Smooth muscle cell (in vitro differentiated cells): ENCODE data around the gene KAZN. TPM values are rescaled to one million over a fixed set of nuclear protein-coding genes. Genes with fewer than 3 reads are reported as not detected.

ENCODE experiments used
- DNase-seq: peaks from one replicate; lab custom pipeline; 2025; ENCODE audit not compliant: unreplicated experiment; lab: John Stamatoyannopoulos, UW
- H2AFZ ChIP-seq: fragments of 200-600 bp; sonication (generic); 2 replicates; pipeline ENCODE4 v1.6.0; 2016; ENCODE audit warnings: antibody characterized with exemption, low read depth, mild to moderate bottlenecking
- H3F3A ChIP-seq: fragments of 200-600 bp; sonication (generic); 2 replicates; pipeline ENCODE4 v1.6.0; 2017; ENCODE audit warnings: antibody characterized with exemption, low read depth
- H3K27ac ChIP-seq: fragments of 200-600 bp; sonication (generic); 2 replicates; pipeline ENCODE4 v1.5.1; 2016; ENCODE audit warnings: low read depth, mild to moderate bottlenecking
- H3K27me3 ChIP-seq: fragments of 200-600 bp; sonication (generic); 2 replicates; pipeline ENCODE4 v1.6.1; 2016; ENCODE audit warnings: low read depth, mild to moderate bottlenecking
- H3K36me3 ChIP-seq: fragments of 200-600 bp; sonication (generic); 2 replicates; pipeline ENCODE4 v1.5.1; 2016; ENCODE audit warnings: low read depth
- H3K4me1 ChIP-seq: fragments of 200-600 bp; sonication (generic); 2 replicates; pipeline ENCODE4 v1.5.1; 2016; ENCODE audit warnings: low read depth
- H3K4me2 ChIP-seq: fragments of 200-600 bp; sonication (generic); 2 replicates; pipeline ENCODE4 v1.6.0; 2016; ENCODE audit warnings: mild to moderate bottlenecking
- H3K4me3 ChIP-seq: fragments of 200-600 bp; sonication (generic); 2 replicates; pipeline ENCODE4 v1.5.1; 2016; ENCODE audit warnings: mild to moderate bottlenecking
- H3K79me2 ChIP-seq: fragments of 200-600 bp; sonication (generic); 2 replicates; pipeline ENCODE4 v1.6.0; 2016; ENCODE audit warnings: low read depth, mild to moderate bottlenecking
- H3K9ac ChIP-seq: fragments of 200-600 bp; sonication (generic); 2 replicates; pipeline ENCODE4 v1.6.0; 2016; ENCODE audit warnings: low read depth
- H3K9me3 ChIP-seq: fragments of 200-600 bp; sonication (generic); replicated peaks from 2 replicates; pipeline ENCODE4 v1.5.1; 2016; ENCODE audit warnings: low read depth
- H4K20me1 ChIP-seq: fragments of 200-600 bp; sonication (generic); 2 replicates; pipeline ENCODE4 v1.6.0; 2016; ENCODE audit warnings: low read depth
- CTCF ChIP-seq: fragments of 200-600 bp; sonication (generic); IDR thresholded peaks from 2 replicates; pipeline ENCODE4 v1.5.1; 2017; ENCODE audit warnings: borderline replicate concordance, mild to moderate bottlenecking, antibody characterized with exemption; ENCODE audit not compliant: insufficient read depth, poor library complexity, severe bottlenecking
- WGBS: methylation state at CpG from one replicate; pipeline ENCODE4 v1.1.7; 2016; ENCODE audit warnings: low lambda C conversion rate; 5-methylcytosine and 5-hydroxymethylcytosine counted together
- polyA plus RNA-seq: library from polyadenylated mRNA; unstranded; fragments of >200 nt; fragmentation: Nextera tagmentation; extraction: Ambion mirVana; gene quantifications from 2 replicates; pipeline ENCODE4 v1.2.1, GENCODE V29; 2016
- total RNA-seq: library from RNA; depleted of rRNA; stranded (reverse); fragments of >200 nt; gene quantifications from 2 replicates; pipeline ENCODE4 v1.2.3, GENCODE V29; 2014

Gene KAZN
- total and polyA plus RNA-seq, 2 experiments from 2014 or later = 6.3 to 8.2 TPM

DNA sequence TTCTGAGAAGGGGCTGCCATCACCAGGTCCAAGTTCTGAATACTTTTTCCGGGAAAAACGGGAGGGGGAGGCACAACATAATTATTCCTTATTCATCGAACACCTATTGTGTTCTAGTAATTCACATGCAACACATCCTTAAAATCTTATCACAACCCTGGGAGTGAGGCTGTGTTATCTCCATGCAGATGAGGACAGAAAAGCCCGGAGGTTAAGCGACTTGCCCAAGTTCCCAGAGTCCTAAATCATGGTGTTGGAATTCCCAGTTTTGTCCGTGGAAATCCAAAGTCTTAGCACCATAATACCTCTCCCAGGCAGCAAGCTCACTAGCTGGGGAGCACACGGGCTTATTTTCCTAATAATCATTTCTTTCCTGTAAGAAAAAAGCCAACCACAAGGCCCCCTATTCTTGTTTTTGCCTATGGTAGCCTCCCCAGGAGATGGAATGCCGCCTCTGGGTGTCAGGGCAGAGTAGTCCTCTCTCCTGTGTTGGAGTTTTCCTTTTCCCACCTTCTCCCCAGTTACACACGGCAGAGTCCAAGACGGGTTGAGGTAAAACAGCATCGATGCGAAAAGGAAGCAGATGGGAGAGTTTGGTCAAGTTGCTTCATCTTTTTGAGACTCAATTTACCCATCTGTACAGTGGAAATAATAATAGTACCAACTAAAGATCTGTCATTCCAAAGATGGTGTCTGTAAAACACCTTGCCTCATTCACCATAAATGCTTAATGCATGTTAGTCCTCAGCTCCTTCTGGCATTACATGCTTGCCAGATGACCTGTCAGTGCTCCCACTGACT lies 327.1 kb downstream of the KAZN start:
- peak overlapping the region; percentile 59 for H3K27ac ChIP-seq
- H3K4me1 ChIP-seq = peaks cover 29% of the 10 kb centered on the region
- H2AFZ ChIP-seq = peak overlapping the region; percentile 6
- H3K27me3 ChIP-seq = no peaks in the 10 kb centered on the region
- H4K20me1 ChIP-seq = peaks cover 5% of the 10 kb centered on the region
- no peaks in the 10 kb centered on the region for H3K79me2 ChIP-seq
- H3K36me3 ChIP-seq = no peaks in the 10 kb centered on the region
- WGBS = 46% methylated on average over 12 of the region's 12 CpGs
- TF ChIP-seq CTCF = no peak
- peak overlapping the region; percentile 78 for H3K4me3 ChIP-seq
- peak overlapping the region; percentile 97 for H3K4me2 ChIP-seq
- H3K9ac ChIP-seq = peak overlapping the region; percentile 58
- no peaks in the 10 kb centered on the region for H3K9me3 ChIP-seq
- H3F3A ChIP-seq = peaks cover 21% of the 10 kb centered on the region
- no peak for DNase-seq

DNA sequence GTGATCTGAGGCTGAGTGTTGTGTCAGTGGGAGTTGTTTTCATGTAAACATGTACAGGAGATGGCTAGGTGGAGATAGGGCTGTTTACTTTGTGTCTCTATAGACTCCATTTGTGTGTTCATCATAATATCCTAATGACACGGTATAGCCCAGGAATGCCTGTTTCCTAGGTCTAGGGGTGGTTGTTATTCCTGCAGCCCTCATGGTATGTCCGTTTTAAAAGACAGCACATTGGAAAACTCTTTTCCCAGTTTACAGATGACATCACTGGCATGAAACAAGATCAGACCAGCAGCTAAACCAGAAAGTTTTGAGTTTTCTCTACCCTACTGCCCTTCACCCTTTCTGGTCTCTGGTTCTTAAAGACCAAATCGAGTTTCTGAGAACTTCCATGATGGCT lies 327.7 kb downstream of the KAZN start:
- H3K9ac ChIP-seq = peak overlapping the region; percentile 58
- peak overlapping the region; percentile 97 for H3K4me2 ChIP-seq
- no peak overlapping the region for H2AFZ ChIP-seq
- peaks cover 5% of the 10 kb centered on the region for H4K20me1 ChIP-seq
- H3K27ac ChIP-seq = peak overlapping the region; percentile 59
- no peaks in the 10 kb centered on the region for H3K36me3 ChIP-seq
- no peak for DNase-seq
- peaks cover 21% of the 10 kb centered on the region for H3F3A ChIP-seq
- no peaks in the 10 kb centered on the region for H3K79me2 ChIP-seq
- no peaks in the 10 kb centered on the region for H3K9me3 ChIP-seq
- no peak overlapping the region for H3K4me3 ChIP-seq
- 28% methylated on average over 3 of the region's 3 CpGs for WGBS
- H3K27me3 ChIP-seq = no peaks in the 10 kb centered on the region
- TF ChIP-seq CTCF = no peak
- H3K4me1 ChIP-seq = peaks cover 29% of the 10 kb centered on the region

DNA sequence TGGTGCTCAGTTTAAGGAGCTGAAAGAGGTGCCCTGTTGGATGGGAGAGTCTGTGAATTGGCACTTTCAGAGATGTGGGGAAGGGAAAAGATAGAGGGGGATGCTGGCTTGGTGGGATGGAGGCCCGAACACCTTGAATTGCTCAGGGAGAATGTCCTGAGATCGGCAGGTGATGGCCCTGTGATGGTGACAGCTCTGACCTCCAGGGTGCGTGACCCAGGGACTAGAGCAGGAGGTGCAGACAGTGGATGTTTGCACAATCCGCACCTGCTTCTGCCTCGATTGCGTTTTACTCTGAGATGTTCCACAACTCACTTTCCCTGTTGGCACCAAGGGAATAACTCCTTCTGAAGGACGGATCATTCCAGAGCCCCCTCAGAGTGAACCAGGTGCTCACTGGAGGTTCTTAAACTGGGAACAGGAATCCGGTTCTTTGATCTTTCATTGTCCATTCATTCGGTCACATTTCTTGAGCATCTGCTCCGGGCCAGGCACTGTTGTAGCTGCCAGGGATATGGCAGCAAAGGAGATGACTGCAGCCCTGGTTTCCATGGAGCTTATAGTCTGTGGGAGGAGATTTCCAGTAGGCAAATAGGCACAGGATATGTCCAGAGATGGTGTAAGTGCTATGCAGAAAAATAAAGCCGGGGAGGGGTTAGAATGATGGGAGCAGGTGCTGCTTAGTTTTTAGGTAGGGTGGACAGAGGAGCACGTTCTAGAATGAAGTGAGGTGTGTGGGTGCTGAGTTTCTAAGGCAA lies 328.5 kb downstream of the KAZN start:
- TF ChIP-seq CTCF = no peak
- WGBS = 88% methylated on average over 12 of the region's 12 CpGs
- peak overlapping the region; percentile 97 for H3K4me2 ChIP-seq

More for the DNA sequence above, 328.5 kb downstream of the KAZN start:
- Histone ChIP-seq H4K20me1 (peaks cover 5% of the 10 kb centered on the region), H3F3A (peaks cover 16% of the 10 kb centered on the region), H3K27ac (peak overlapping the region; percentile 59), H2AFZ (no peak overlapping the region), H3K4me3 (no peak overlapping the region), H3K4me1 (peaks cover 29% of the 10 kb centered on the region), H3K27me3 (no peaks in the 10 kb centered on the region), H3K36me3 (no peaks in the 10 kb centered on the region), H3K9ac (peak overlapping the region; percentile 22), H3K79me2 (no peaks in the 10 kb centered on the region), H3K9me3 (no peaks in the 10 kb centered on the region)
- DNase-seq = no peak
